ENCODE data around the gene PTPN18.

PTPN18 gene

GRCh38 chr2:130368786-130369185 lies 12.9 kb downstream of the PTPN18 start:
- DNase-seq = no peak

GRCh38 chr2:130369311-130369964 lies 13.6 kb downstream of the PTPN18 start:
- DNase-seq = no peak

- DNase-seq = no peak
These were observed 14.1 kb downstream of the PTPN18 start for GRCh38 chr2:130369965-130370341.

GRCh38 chr2:130370490-130370889 lies 14.6 kb downstream of the PTPN18 start:
- no peak for DNase-seq

- DNase-seq = no peak
These were observed 15.8 kb downstream of the PTPN18 start for GRCh38 chr2:130371723-130372054.

GRCh38 chr2:130372055-130372832 lies 16.4 kb downstream of the PTPN18 start:
- peak; percentile 92 for DNase-seq

- no peak for DNase-seq
These were observed 17.3 kb downstream of the PTPN18 start for GRCh38 chr2:130372833-130373807.

- DNase-seq = no peak
These were observed 18.0 kb downstream of the PTPN18 start for GRCh38 chr2:130373808-130374365.

GRCh38 chr2:130374587-130375290 lies 18.9 kb downstream of the PTPN18 start:
- DNase-seq = no peak

GRCh38 chr2:130375291-130376266 lies 19.7 kb downstream of the PTPN18 start:
- no peak for DNase-seq

GRCh38 chr2:130376433-130377293 lies 20.8 kb downstream of the PTPN18 start:
- DNase-seq = peak; percentile 83

- DNase-seq = no peak
These were observed 21.6 kb downstream of the PTPN18 start for GRCh38 chr2:130377491-130377890.

GRCh38 chr2:130378206-130378897 lies 22.5 kb downstream of the PTPN18 start:
- DNase-seq = no peak

- DNase-seq = no peak
These were observed 23.0 kb downstream of the PTPN18 start for GRCh38 chr2:130378898-130379214.

GRCh38 chr2:130380096-130380934 lies 24.5 kb downstream of the PTPN18 start:
- DNase-seq = no peak

GRCh38 chr2:130381145-130381544 lies 25.3 kb downstream of the PTPN18 start:
- no peak for DNase-seq

- no peak for DNase-seq
These were observed 25.8 kb downstream of the PTPN18 start for GRCh38 chr2:130381619-130382018.

GRCh38 chr2:130382313-130382917 lies 26.6 kb downstream of the PTPN18 start:
- DNase-seq = no peak

All from RPMI8226 (cell line).